HepG2 (cell line): ENCODE measurements around the gene ABCA4. TPM values are rescaled to one million over a fixed set of nuclear protein-coding genes. Genes with fewer than 3 reads are reported as not detected.

Experiments used
- ADNP ChIP-seq: sonication (generic); formaldehyde crosslinking; IDR thresholded peaks from 2 replicates; pipeline ENCODE4 v1.4.0; 2020; ENCODE audit warnings: missing genetic modification reagents
- CEBPB ChIP-seq: IDR thresholded peaks from 2 replicates; pipeline ENCODE4 v1.6.1; 2011; ENCODE audit warnings: low read depth, low read length, improper control_type of control experiment, borderline replicate concordance
- DPF2 ChIP-seq: sonication (generic); formaldehyde crosslinking; IDR thresholded peaks from 2 replicates; pipeline ENCODE4 v1.4.0; 2020; ENCODE audit warnings: mild to moderate bottlenecking, low read depth, missing genetic modification reagents, borderline replicate concordance
- FOSL2 ChIP-seq: sonication (generic); formaldehyde crosslinking; IDR thresholded peaks from 2 replicates; pipeline ENCODE4 v1.4.0; 2020; ENCODE audit warnings: missing genetic modification reagents
- FOXK1 ChIP-seq: sonication (generic); formaldehyde crosslinking; IDR thresholded peaks from 2 replicates; pipeline ENCODE4 v1.4.0; 2020; ENCODE audit warnings: low read depth, missing genetic modification reagents, borderline replicate concordance
- FOXM1 ChIP-seq: sonication (generic); formaldehyde crosslinking; IDR thresholded peaks from 2 replicates; pipeline ENCODE4 v1.5.0; 2020; ENCODE audit warnings: missing genetic modification reagents
- GABPA ChIP-seq, 2 experiments: IDR thresholded peaks; 2 replicates each; pipeline ENCODE4 v1.6.1; 2011 to 2016; ENCODE audit warnings: low read depth in 2 of 2, low read length in 1 of 2, missing biosample characterization in 1 of 2, missing genetic modification characterization in 1 of 2
- HCFC1 ChIP-seq: fragments of 150-350 bp; IDR thresholded peaks from 2 replicates; pipeline ENCODE4 v1.6.1; 2014; ENCODE audit warnings: low read depth, low read length
- JUND ChIP-seq: sonication (generic); formaldehyde crosslinking; IDR thresholded peaks from 2 replicates; pipeline ENCODE4 v1.8.0; 2022; ENCODE audit warnings: mild to moderate bottlenecking, missing genetic modification reagents
- MED1 ChIP-seq: sonication (generic); formaldehyde crosslinking; IDR thresholded peaks from 2 replicates; pipeline ENCODE4 v1.4.0; 2020; ENCODE audit warnings: missing genetic modification reagents
- MED8 ChIP-seq: sonication (generic); formaldehyde crosslinking; IDR thresholded peaks from 2 replicates; pipeline ENCODE4 v1.8.1; 2023; ENCODE audit warnings: mild to moderate bottlenecking, missing genetic modification reagents; ENCODE audit not compliant: insufficient replicate concordance
- SOX5 ChIP-seq: IDR thresholded peaks from 2 replicates; pipeline ENCODE4 v1.6.1; 2016; ENCODE audit warnings: borderline replicate concordance
- SOX6 ChIP-seq, 2 experiments: fragments of 450-650 bp in 1 of 2; sonication (generic) in 1 of 2; formaldehyde crosslinking in 1 of 2; IDR thresholded peaks; 2 replicates each; pipeline versions ENCODE4 v1.4.0 to v1.6.1; 2017 to 2020; ENCODE audit warnings: antibody characterized with exemption in 1 of 2, mild to moderate bottlenecking in 1 of 2, missing genetic modification reagents in 1 of 2
- TSC22D2 ChIP-seq: sonication (generic); formaldehyde crosslinking; IDR thresholded peaks from 2 replicates; pipeline ENCODE4 v1.5.1; 2020; ENCODE audit warnings: missing genetic modification reagents, mild to moderate bottlenecking, borderline replicate concordance
- ZBTB14 ChIP-seq: sonication (generic); formaldehyde crosslinking; IDR thresholded peaks from 2 replicates; pipeline ENCODE4 v1.4.0; 2020; ENCODE audit warnings: missing genetic modification reagents
- ZBTB7A ChIP-seq: sonication (generic); formaldehyde crosslinking; IDR thresholded peaks from 2 replicates; pipeline ENCODE4 v1.8.0; 2022; ENCODE audit warnings: mild to moderate bottlenecking, missing genetic modification reagents
- ZNF180 ChIP-seq: sonication (generic); formaldehyde crosslinking; IDR thresholded peaks from 2 replicates; pipeline ENCODE4 v1.4.0; 2020; ENCODE audit warnings: low read depth, missing genetic modification reagents, borderline replicate concordance
- ZNF230 ChIP-seq: sonication (generic); formaldehyde crosslinking; IDR thresholded peaks from 2 replicates; pipeline ENCODE4 v1.4.0; 2020; ENCODE audit warnings: mild to moderate bottlenecking, missing genetic modification reagents
- ZNF432 ChIP-seq: sonication (generic); formaldehyde crosslinking; IDR thresholded peaks from 2 replicates; pipeline ENCODE4 v1.5.0; 2020; ENCODE audit warnings: missing genetic modification reagents, mild to moderate bottlenecking, borderline replicate concordance
- ZNF446 ChIP-seq: sonication (generic); formaldehyde crosslinking; IDR thresholded peaks from 2 replicates; pipeline ENCODE4 v1.5.0; 2020; ENCODE audit warnings: mild to moderate bottlenecking, missing genetic modification reagents
- ZNF777 ChIP-seq: sonication (generic); formaldehyde crosslinking; IDR thresholded peaks from 2 replicates; pipeline ENCODE4 v1.4.0; 2020; ENCODE audit warnings: missing genetic modification reagents
- polyA plus RNA-seq, 8 experiments: library from polyadenylated mRNA; depleted of rRNA in 3 of 8; stranded (reverse) in 7 of 8; unstranded in 1 of 8; fragments of >200 nt; fragmentation: Illumina TruSeq in 4 of 8; extraction: Trizol in 4 of 8; gene quantifications; 2 replicates each; pipeline versions ENCODE4 v1.2.1 to v1.2.3, GENCODE V29; 2011 to 2016; ENCODE audit warnings: low read depth in 4 of 8, missing spikeins in 1 of 8, mixed read lengths in 1 of 8; ENCODE audit not compliant: insufficient read depth in 1 of 8
- total RNA-seq, 5 experiments: library from RNA; depleted of rRNA; stranded (reverse); fragments of >200 nt; fragmentation: Illumina TruSeq; extraction: Trizol; gene quantifications; 2 replicates each; pipeline ENCODE4 v1.2.3, GENCODE V29; 2016; ENCODE audit warnings: low read depth in 1 of 5
- TF ChIP-seq, protein P1 (sequence below), 2 experiments: fragments of 450-650 bp in 1 of 2; sonication (generic) in 1 of 2; formaldehyde crosslinking; IDR thresholded peaks; 2 replicates each; pipeline versions ENCODE4 v1.5.0 to v1.8.0; 2020 to 2022; ENCODE audit warnings: mild to moderate bottlenecking in 1 of 2, missing genetic modification reagents in 1 of 2
- TF ChIP-seq, protein P2 (sequence below): IDR thresholded peaks from 2 replicates; pipeline ENCODE4 v1.4.0; 2020; ENCODE audit warnings: mild to moderate bottlenecking, missing genetic modification reagents
- TF ChIP-seq, protein P3 (sequence below): sonication (generic); formaldehyde crosslinking; IDR thresholded peaks from 2 replicates; pipeline ENCODE4 v1.8.0; 2022; ENCODE audit warnings: mild to moderate bottlenecking, missing genetic modification reagents; ENCODE audit not compliant: insufficient replicate concordance

ABCA4 gene
- total and polyA plus RNA-seq, 2 of the 13 experiments (the other 11 are each of a cell fraction or from before 2014, with no cell fraction given), result 0.24 to 0.67 TPM

DNA sequence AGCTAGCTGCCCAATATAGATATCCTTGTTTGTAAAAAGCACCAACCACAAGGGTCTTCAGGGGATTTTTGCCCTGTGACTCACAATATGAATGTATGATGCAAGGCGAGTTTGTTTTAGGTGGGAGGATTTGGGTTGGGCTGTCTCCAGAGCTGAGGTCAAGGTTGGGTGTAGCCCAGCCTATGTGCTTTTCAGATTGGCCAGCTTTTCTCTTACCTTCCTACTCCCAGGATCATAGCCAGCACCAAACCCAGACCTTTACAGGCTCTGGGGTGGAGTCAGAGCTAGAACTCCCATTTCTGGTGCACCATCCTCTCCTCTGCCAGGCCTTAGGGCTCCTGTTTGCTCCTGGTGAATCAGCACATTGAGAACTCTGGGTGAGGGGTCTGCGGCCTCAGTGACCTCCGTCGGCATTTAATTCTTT lies 156.2 kb downstream of the ABCA4 start (continued):
- TF ChIP-seq DPF2 (CRISPR knock-in tag) (0 out of 2 replicates have a peak, but pooled peaks have one; percentile 24), FOXK1 (CRISPR knock-in tag) (peak; percentile 71; the same call in 1 of the 2 replicates), ADNP (CRISPR knock-in tag) (no peak), SOX6 (IDR thresholded peaks at IDR 0.05) (no peak), SOX6 (CRISPR knock-in tag; IDR thresholded peaks at IDR 0.05) (peak; percentile 85), TSC22D2 (no peak), ZNF230 (CRISPR knock-in tag) (no peak), ZNF180 (CRISPR knock-in tag) (no peak), ZBTB7A (CRISPR knock-in tag) (peak; percentile 83), ZNF432 (CRISPR knock-in tag) (no peak), SOX5 (CRISPR knock-in tag) (peak; percentile 58; the same call in 1 of the 2 replicates), FOSL2 (CRISPR knock-in tag) (peak; percentile 99), ZBTB14 (no peak), CEBPB (peak; percentile 84), MED8 (CRISPR knock-in tag) (no peak), ZNF777 (CRISPR knock-in tag) (no peak), JUND (CRISPR knock-in tag) (peak; percentile 91), GABPA (IDR thresholded peaks at IDR 0.05; ENCODE audit: low read depth, low read length) (no peak), GABPA (CRISPR knock-in tag; IDR thresholded peaks at IDR 0.05; ENCODE audit: low read depth) (no peak), MED1 (CRISPR knock-in tag) (peak; percentile 75), ZNF446 (CRISPR knock-in tag) (no peak), FOXM1 (CRISPR knock-in tag) (no peak), HCFC1 (no peak)
- TF ChIP-seq, protein P1, sequence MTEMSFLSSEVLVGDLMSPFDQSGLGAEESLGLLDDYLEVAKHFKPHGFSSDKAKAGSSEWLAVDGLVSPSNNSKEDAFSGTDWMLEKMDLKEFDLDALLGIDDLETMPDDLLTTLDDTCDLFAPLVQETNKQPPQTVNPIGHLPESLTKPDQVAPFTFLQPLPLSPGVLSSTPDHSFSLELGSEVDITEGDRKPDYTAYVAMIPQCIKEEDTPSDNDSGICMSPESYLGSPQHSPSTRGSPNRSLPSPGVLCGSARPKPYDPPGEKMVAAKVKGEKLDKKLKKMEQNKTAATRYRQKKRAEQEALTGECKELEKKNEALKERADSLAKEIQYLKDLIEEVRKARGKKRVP (CRISPR knock-in tag; IDR thresholded peaks at IDR 0.05), result peak in 1 of 2 experiments; percentile 95; a peak in 2 of 4 replicates
- TF ChIP-seq, protein P2, sequence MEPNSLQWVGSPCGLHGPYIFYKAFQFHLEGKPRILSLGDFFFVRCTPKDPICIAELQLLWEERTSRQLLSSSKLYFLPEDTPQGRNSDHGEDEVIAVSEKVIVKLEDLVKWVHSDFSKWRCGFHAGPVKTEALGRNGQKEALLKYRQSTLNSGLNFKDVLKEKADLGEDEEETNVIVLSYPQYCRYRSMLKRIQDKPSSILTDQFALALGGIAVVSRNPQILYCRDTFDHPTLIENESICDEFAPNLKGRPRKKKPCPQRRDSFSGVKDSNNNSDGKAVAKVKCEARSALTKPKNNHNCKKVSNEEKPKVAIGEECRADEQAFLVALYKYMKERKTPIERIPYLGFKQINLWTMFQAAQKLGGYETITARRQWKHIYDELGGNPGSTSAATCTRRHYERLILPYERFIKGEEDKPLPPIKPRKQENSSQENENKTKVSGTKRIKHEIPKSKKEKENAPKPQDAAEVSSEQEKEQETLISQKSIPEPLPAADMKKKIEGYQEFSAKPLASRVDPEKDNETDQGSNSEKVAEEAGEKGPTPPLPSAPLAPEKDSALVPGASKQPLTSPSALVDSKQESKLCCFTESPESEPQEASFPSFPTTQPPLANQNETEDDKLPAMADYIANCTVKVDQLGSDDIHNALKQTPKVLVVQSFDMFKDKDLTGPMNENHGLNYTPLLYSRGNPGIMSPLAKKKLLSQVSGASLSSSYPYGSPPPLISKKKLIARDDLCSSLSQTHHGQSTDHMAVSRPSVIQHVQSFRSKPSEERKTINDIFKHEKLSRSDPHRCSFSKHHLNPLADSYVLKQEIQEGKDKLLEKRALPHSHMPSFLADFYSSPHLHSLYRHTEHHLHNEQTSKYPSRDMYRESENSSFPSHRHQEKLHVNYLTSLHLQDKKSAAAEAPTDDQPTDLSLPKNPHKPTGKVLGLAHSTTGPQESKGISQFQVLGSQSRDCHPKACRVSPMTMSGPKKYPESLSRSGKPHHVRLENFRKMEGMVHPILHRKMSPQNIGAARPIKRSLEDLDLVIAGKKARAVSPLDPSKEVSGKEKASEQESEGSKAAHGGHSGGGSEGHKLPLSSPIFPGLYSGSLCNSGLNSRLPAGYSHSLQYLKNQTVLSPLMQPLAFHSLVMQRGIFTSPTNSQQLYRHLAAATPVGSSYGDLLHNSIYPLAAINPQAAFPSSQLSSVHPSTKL (CRISPR knock-in tag), result peak; percentile 90
- TF ChIP-seq, protein P3, sequence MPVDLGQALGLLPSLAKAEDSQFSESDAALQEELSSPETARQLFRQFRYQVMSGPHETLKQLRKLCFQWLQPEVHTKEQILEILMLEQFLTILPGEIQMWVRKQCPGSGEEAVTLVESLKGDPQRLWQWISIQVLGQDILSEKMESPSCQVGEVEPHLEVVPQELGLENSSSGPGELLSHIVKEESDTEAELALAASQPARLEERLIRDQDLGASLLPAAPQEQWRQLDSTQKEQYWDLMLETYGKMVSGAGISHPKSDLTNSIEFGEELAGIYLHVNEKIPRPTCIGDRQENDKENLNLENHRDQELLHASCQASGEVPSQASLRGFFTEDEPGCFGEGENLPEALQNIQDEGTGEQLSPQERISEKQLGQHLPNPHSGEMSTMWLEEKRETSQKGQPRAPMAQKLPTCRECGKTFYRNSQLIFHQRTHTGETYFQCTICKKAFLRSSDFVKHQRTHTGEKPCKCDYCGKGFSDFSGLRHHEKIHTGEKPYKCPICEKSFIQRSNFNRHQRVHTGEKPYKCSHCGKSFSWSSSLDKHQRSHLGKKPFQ (CRISPR knock-in tag), result peak; percentile 39
